Coronary artery (tissue), 2 donors: ENCODE data around the gene HEBP1.

ENCODE experiments used
- DNase-seq: peaks from one replicate; pipeline ENCODE4 v3.0.0-alpha.2; 2017; ENCODE audit warnings: low spot score
- H3K27ac ChIP-seq, 2 donors: fragments of 200-600 bp; sonication (generic); one replicate each; pipeline ENCODE4 v1.5.1; 2016 to 2019
- H3K4me3 ChIP-seq: fragments of 200-600 bp; sonication (generic); 2 replicates; pipeline ENCODE4 v1.5.1; 2016; ENCODE audit warnings: mild to moderate bottlenecking, moderate library complexity
- TF ChIP-seq, protein P1 (sequence below): fragments of 200-600 bp; sonication (generic); IDR thresholded peaks from one replicate; pipeline ENCODE4 v1.5.1; 2019; ENCODE audit warnings: antibody characterized with exemption

Gene HEBP1

GRCh38 chr12:13023811-13024530 is 23.9 kb upstream of the HEBP1 start:
- no peak for DNase-seq
- TF ChIP-seq, protein P1, sequence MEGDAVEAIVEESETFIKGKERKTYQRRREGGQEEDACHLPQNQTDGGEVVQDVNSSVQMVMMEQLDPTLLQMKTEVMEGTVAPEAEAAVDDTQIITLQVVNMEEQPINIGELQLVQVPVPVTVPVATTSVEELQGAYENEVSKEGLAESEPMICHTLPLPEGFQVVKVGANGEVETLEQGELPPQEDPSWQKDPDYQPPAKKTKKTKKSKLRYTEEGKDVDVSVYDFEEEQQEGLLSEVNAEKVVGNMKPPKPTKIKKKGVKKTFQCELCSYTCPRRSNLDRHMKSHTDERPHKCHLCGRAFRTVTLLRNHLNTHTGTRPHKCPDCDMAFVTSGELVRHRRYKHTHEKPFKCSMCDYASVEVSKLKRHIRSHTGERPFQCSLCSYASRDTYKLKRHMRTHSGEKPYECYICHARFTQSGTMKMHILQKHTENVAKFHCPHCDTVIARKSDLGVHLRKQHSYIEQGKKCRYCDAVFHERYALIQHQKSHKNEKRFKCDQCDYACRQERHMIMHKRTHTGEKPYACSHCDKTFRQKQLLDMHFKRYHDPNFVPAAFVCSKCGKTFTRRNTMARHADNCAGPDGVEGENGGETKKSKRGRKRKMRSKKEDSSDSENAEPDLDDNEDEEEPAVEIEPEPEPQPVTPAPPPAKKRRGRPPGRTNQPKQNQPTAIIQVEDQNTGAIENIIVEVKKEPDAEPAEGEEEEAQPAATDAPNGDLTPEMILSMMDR: no peak
- H3K4me3 ChIP-seq: no peak overlapping the region
- no peak overlapping the region for H3K27ac ChIP-seq

- Histone ChIP-seq H3K4me3 (no peak overlapping the region), H3K27ac (no peak overlapping the region)
- DNase-seq: no peak
- TF ChIP-seq, protein P1: no peak
These were observed 22.8 kb upstream of the HEBP1 start for GRCh38 chr12:13022851-13023271.

DNA sequence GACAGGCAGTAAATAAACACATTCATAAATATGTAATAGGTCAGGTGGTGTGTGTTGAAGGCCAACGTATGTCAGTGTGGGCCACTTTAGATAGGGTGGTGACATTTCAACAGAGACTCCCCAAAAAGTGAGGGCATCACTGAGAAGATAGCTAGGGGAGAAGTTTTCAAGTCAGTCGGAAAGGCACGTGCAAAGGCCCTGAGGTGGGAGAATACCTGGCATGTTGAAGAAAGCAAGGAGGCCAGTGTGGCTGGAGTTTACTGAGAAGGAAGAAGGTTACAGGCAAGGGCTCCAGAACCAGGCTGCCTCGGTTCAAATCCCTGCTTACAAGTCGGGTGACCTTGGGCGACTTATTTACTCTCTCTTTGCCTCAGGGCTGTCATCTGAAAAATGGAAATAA is 11.0 kb upstream of the HEBP1 start:
- H3K4me3 ChIP-seq: no peak overlapping the region
- DNase-seq: no peak
- TF ChIP-seq, protein P1: no peak
- H3K27ac ChIP-seq: no peak overlapping the region

- Histone ChIP-seq H3K27ac (no peak overlapping the region), H3K4me3 (no peak overlapping the region)
- TF ChIP-seq, protein P1: no peak
- no peak for DNase-seq
These were observed 8.8 kb upstream of the HEBP1 start for GRCh38 chr12:13008741-13009380.

GRCh38 chr12:13007496-13008233 is 7.6 kb upstream of the HEBP1 start:
- DNase-seq: no peak
- Histone ChIP-seq H3K4me3 (no peak overlapping the region), H3K27ac (no peak overlapping the region)
- TF ChIP-seq, protein P1: no peak

- Histone ChIP-seq H3K4me3 (no peak overlapping the region), H3K27ac (no peak overlapping the region)
- DNase-seq: no peak
- TF ChIP-seq, protein P1: no peak
These were observed 5.6 kb upstream of the HEBP1 start for GRCh38 chr12:13005649-13006048.
